GM21528 (cell line): Measurements from ENCODE around the gene ALK.
"Not testable (repeated sequence)": the region's sequence is repeated elsewhere in the genome, so short reads cannot be mapped to it uniquely, and the experiment has no call there.

Experiments
- ATAC-seq: cut with Tn5 transposase; IDR thresholded peaks from one replicate; pipeline ENCODE4 v1.9.1; 2021; ENCODE audit warnings: mild to moderate bottlenecking, moderate library complexity; ENCODE audit not compliant: unreplicated experiment, low FRiP score

ALK gene

DNA sequence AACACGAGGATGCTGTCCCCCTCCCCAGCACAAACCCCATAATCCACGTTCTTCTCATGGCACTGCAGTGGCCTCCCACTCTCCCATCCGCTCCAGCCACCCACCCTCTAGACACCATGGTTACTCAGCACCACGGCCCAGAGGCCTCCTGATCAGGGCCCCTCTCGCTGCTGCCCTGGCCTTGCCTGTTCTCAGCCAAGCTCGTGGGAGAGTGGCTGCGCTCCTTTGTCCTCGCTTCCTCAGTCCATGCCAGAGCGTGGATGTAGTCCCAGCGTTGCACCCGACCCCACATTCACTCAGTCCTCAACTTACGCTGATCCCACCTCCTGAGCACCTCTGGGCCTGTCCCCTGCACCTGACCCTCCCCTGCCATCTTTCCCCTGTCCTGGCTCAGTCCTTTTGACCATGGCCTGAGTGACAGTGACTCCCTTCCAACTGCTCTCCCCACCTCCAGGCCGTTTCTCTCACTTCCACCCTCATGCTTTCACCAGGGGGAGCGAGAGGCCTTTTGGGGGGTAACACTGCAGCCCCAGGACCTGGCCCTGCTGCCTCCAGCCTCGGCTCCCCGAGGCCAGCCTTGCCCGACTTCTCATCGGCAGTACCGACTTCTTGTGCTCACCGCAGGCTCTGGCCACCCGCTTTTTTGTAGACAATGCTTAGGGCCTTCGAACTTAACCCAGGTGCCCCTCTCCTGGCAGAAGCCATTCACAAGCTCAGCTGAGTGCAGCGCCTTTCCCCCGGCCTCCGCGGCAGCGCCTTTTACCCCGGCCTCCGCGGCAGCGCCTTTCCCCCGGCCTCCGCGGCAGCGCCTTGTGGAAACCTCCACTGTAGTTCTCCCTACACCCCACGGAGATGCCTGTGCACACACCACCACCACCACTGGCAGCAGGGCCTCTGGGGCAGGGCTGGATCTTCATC lies 674.7 kb downstream of the ALK start:
- no peak for ATAC-seq

DNA sequence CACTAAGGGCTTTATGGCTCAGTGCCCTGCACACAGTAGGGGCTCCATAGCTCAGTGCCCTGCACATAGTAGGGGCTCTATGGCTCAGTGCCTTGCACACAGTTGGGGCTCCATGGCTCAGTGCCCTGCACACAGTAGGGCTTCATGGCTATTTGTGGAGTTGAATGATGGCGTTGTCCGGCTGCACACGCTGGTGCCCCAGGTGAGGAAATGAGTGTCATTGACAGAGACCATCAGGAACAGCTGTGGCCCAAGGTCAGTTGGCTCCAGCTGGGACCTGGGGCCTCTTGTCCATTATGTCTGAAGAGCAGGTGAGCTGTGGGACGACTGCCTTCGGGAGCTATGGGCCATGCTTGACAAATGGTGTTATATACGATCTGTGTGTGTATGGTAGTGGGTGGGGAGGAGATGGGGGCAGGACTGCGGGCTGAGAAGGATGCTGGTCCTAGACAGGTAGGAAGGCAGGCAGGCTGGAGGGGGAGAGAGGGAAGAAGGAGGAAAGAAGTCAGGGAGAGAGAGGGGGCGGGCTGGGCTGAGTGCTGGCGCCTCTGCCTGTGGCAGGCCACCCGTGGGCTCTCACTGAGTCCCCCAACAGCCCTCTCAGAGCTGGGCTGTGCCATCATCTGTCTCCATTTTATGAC lies 675.5 kb downstream of the ALK start:
- no peak for ATAC-seq

DNA sequence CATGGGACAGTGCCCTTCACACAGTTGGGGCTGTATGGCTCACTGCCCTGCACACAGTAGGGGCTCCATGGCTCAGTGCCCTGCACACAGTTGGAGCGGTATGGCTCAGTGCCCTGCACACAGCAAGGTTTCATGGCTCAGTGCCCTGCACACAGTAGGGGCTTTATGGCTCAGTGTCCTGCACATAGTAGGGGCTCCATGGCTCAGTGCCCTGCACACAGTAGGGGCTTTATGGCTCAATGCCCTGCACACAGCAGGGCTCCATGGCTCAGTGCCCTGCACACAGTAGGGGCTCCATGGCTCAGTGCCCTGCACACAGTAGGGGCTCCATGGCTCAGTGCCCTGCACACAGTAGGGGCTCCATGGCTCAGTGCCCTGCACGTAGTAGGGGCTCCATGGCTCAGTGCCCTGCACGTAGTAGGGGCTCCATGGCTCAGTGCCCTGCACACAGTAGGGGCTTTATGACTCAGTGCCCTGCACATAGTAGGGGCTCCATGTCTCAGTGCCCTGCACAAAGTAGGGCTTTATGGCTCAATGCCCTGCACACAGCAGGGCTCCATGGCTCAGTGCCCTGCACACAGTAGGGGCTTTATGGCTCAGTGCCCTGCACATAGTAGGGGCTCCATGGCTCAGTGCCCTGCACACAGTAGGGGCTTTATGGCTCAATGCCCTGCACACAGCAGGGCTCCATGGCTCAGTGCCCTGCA lies 676.2 kb downstream of the ALK start:
- ATAC-seq: not testable (repeated sequence)

DNA sequence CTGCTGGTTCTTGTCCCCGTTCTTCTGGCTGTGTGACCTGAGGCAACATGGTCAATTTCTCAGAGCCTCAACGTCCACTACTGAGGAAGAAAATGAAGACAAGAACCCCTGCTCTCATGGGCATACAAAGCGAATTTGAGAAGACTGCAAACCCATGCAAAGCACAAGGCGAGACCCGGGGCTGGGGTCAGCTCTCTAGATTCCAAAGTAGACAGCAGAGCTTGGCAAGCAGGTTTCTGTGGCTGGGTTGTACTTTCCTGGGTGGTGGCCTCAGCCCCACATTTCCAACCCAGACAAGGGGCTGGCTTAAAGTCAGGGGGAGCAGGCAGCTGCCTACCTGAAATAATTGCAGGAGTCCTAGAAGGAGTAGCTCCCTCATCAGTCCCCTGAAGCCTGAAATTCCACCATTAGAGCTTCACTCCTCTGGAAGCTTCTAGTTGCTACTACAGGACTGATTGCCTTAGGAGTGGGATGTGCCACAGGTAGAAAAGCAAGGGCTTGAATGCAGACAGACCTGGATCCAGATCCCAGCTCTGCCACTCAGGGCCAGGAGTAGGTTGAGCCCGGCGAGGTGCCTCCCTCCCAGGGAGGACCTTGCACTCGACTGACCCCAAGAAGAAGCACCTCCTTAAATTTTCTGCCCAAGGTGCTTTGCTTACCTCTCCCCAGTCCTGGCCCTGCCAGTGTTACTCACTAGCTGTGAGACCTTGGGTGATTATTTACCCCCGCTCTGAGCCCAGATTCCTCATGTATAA lies 678.6 kb downstream of the ALK start:
- no peak for ATAC-seq

DNA sequence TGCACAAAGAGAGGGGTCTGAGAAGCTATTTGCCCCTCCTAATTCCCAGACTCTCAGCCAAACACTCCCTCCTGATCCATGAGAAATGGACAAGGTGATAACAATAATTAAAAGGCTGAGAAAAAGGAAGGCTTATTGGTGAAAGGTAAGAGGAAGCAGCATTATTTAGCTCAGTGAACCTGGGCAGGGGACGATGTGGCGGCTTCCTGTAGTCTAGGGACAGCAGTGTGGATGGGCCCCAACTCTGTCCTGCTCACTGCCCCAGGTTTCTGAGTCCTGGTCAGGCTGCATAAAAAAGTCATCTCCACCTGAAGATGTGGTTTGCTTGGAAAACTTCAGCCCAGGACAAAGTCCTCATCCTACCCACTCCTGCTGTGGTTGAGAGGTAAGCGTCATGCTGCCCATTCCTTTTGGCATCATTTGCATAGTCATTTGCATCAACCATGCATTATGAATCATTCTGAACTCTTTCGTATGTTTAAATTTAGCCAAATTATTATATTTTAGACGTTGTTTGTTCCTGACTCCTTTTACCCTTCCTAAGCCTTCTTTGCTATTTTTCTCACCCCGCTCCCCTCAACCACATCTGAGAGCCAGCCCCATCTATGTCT lies 679.3 kb downstream of the ALK start:
- ATAC-seq: no peak

DNA sequence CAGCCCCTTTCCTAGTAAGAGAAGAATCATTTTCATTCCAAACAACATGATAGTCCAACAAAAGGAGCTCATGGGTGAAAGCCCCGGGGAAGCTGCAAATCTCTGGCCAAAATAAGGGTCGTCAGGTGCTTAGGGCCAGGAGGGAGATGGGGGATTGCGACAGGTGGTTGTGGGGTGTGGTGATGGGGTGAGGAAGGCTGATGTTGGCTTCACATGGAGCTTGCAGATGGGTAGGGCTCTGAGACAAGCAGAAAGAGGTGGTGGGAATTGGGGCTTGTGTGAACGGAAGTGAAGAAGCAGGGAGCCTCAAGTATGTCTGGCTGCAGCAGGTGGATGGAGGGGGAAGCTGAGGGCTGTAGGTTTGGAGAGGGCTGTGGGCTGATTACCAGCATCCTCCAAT lies 680.0 kb downstream of the ALK start:
- ATAC-seq: no peak

DNA sequence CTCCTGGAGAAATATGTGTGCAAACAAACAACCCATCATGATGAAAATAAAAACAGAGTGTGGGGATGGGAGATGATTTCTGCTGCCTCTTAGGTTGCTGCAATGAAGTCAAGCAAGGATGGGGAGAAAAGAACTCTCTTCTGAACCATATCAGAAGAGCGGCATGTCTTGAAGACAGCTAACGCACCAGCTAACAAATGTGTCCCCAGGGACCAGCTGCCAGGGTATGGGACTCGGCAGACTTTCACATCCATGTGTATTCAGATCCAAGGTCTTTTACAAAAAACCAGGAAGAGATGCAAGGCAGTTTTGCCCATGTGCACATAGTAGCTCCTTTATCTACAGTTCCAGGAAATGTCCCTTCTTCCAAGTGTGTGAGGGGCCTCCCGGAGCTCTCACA lies 680.8 kb downstream of the ALK start:
- no peak for ATAC-seq

DNA sequence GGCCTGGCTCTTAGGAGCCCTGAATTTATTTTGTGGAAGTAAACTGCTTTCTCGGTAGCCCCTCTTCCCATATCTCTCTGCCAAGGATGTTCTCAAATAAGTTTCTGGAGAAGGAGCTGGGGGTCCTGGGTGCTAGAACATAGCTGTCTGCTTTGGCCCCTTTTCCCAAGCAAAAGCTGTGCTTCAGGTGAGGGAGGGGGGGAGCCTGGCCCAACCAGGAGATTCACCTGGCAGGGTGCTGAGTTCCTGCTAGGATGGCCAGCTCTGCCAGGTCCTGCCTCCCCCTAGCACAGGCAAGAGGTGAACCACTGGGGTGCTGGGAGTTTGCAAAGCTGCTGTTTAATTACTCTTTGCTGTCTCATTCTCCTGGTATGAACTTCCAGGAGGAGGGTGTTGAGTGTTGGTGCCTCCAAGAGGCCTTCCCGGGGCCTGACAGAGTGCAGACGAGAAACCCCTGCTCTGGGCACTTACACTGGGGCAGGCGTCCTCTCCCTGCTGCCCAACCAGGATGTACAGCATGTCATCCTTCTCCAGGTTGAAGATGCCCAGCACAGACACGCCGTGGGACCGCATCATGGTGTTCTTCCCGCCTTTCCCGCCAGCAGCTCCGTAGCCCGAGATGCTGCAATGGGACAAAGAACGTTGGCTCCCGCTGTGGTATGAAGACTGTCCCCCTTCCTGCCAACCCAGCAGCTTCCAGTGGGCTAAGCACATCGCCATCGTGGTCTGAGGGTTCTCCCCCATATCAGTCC lies 682.0 kb downstream of the ALK start:
- no peak for ATAC-seq

DNA sequence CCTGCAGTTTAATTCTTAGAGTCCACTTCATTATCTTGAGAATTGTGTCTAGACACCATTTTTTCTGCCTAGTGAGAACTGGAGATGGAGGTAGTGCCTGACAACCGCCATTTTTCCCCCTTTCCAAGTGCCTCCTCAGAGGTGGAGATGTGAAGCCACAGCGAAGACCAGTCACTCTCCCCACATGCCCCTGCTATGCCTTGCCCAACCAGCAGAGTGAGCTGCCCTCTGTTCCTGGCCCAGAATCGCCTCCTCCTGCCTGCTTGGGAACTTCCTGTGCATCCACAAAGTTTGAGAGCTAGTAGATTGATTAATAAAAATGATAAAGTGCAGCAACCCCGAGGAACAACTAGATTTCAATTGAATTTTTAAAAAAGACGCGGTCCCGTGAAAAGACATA lies 682.9 kb downstream of the ALK start:
- ATAC-seq: no peak

DNA sequence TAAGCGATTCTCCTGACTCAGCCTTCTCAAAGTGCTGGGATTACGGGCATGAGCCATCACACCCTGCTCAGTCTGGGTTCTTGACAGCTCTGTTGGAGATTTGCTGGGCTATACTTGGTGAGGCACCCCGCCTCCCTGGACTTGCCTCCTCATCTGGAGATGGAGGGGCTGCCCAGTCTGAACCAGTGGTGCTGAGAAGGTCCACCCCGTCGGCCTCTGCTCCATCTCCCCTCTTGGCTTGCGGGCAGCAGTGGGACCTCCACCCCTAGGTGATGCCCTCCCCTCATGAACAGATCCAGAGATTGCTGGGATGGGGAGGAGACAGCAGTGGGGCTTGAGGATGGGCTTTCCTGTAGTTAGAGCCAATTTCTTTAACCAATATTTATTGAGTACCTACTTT lies 685.3 kb downstream of the ALK start:
- ATAC-seq: no peak

DNA sequence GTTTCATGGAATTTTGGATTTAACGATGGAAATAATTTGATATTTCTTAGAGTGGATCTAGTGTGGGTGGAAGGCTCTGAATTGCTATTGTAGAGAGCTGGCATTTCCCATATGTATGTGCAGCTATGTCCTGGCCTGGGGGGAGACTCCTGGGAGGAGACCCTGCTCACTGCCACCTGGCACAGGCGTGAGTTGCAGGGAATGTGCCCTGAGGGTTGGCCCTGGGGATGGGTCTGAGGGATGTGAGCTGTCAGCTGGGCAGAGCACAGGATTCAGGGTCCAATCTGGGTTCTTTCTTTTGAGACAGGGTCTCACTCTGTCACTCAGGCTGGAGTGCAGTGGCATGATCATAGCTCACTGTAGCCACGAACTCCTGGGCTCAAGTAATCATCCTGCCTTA lies 686.0 kb downstream of the ALK start:
- no peak for ATAC-seq

DNA sequence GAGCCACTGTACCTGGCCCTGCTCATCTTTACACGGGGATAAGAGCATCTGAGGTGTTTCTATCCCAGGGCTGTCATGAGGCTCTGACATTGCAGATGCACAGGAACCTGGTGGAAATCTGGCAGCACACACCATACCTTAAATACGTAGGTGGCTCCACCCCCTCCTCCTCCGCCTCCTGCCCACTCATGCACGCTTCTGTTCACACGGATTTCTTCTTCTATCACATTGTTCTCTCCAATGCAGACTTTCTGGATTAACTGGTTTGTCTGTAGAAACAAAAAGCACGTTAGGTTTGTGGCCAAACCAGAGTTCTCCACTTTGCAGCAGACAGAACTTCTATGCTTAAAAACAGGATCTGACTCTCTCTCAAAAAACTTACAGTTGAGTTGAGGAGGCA lies 688.0 kb downstream of the ALK start:
- ATAC-seq: no peak

DNA sequence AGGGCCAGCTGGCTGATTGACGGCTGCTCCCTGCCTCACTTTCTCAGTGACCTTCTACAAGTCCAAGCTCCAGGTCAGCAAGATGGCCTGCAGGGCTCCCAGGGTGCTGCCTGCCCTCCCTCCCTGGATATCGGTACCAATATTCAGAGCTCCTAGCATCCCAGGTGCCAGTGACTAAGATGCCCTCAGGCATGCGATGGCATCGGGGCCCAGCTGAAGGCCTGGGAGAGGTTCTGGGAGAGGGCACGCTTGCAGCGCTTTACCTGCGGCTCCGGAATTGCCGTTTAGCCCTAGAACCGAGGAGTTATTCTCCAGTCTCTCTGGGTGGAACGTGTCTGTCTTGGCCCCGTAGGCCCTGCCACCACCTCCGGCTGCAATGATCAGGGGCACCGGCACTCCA lies 689.3 kb downstream of the ALK start:
- no peak for ATAC-seq

DNA sequence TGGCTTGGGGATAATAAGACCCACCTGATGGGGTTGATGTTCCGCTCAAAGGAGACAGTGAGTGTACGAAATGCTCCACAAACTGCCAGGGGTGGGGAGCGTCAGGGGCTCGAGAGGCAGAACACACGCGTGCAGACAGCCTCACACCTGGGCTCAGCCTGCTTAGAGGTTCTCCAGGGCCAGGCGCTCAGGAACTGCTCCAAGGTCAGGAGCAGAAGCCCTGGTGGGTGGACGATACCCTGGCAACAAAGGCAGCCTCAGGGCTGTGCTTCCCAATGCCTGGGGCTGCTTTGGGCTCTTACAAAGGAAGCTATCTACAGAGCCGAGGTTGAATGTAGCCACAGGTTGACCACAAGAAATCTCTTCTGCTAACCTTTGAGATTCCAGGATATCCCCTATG lies 691.7 kb downstream of the ALK start:
- ATAC-seq: no peak

DNA sequence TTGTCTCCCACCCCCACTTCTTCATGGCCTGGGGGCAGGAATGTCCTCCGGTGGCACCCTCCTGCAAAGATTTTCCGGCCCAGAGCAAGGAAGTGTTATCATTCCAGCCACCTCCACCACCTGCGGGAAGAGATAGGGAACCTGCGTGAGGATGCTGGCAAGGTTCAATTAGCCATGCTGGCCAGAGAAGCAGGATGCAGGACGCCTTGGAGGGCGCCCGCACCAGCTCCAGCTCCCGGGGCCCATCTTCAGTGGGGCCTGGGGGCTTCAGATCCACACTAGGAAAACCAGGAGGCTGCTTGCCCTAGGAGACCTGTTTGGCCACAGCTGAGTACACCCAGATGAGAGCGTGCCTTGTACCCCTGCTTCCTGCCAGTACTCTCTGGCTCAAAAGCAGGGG lies 692.4 kb downstream of the ALK start:
- ATAC-seq: no peak

DNA sequence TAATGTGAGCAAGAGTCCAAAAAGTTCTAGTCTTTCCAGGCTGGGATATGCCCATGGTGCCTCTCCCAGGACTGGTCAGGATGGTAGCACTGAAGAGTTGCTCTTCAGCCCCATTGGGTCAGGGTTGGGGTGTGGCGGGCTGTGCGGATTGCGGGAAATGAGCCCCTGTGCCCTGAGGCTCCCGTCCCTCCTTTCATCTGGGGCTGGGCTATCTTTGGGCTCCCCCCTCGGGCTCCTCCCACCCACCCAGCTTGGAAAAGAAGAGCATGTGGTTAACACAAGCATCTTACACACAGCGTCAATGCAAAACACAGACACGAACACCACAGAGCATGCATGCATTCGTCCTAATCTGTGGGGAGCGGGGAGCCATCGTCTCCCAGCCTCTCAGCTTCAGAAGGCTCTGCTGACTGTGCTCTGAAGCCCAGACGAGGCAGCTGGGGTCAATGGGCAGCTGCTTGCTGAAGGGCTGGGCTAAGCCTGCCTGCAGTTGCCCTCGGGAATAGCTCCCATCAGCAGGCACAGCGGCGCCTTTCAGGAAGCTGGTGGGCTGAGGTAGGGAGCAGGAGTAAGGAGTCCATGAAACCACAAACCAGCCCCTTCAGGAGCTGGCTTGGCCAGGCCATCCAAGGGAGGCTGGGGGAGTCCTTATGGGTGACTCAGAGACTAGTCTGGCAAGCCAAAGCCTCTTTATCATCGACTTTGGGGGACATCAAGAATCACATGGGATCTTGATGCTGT lies 693.3 kb downstream of the ALK start:
- ATAC-seq: no peak

DNA sequence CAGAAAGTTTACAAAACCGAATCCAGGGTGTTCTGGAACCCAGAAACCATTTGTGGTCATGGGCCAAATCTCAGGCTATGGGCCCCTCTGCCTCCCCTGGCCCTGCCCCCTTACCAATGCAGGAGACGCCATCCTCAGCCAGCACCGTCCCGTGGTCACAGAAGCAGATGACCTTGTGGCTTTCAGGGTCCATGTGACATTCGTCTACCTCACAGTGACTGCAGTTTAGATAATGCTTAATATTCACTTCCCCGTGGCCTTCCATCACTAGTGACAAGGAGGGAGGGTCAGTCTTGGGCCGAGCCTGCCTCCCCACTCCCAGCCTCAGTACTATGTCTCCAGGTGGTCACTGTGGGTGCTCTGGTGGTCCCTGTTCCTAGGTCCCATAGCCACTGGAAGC lies 694.6 kb downstream of the ALK start:
- no peak for ATAC-seq

DNA sequence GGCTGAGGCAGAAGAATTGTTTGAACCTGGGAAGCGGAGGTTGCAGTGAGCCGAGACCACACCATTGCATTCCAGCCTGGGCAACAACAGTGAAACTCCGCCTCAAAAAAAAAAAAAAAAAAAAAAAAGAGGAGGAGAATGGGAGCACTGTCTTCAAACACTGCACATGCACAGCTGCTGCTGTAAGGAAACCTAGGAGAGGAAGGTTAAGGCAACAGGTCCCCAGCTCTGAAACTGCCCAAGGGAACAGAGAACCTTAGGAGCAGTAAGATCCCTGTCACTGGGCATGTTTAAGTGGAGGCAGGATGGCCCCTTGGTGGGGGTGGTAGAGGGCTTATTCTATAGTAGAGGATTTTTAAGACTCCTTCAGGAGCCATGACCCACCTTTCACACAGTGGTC lies 695.0 kb downstream of the ALK start:
- no peak for ATAC-seq

DNA sequence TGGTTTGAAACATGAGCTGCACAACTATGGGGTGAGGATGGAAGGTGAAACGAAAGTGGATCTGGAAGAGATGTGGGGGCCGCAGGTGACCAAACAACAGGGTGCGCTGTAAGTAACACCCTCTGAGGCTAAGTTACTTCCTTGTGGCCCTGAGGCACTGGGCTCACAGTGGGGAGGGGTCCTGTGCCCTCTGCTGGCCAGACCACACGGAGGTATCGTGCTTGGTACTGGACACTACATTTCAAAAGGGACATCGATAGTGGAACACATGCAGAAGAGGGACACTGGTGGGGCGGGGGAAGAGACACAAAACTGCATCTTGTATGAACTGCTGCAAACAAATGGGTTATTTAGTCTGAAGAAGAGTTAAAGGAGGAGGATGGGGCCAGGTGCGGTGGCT lies 695.6 kb downstream of the ALK start:
- no peak for ATAC-seq
